HG03575 (cell line): ENCODE measurements around the gene ANKRD33B.
"Not testable (repeated sequence)": the region's sequence is repeated elsewhere in the genome, so short reads cannot be mapped to it uniquely, and the experiment has no call there.

Experiments used
- ATAC-seq: cut with Tn5 transposase; IDR thresholded peaks from one replicate; pipeline ENCODE4 v1.9.1; 2021; ENCODE audit not compliant: unreplicated experiment, insufficient number of reproducible peaks, low FRiP score; ENCODE audit errors: extremely low read depth

ANKRD33B gene

GRCh38 chr5:10574879-10575278, 11.0 kb downstream of the ANKRD33B start:
- not testable (repeated sequence) for ATAC-seq

GRCh38 chr5:10576121-10576789, 12.4 kb downstream of the ANKRD33B start:
- no peak for ATAC-seq

- ATAC-seq = no peak
Measured at GRCh38 chr5:10576790-10577189, 12.9 kb downstream of the ANKRD33B start.

GRCh38 chr5:10577371-10578292, 13.8 kb downstream of the ANKRD33B start:
- ATAC-seq = no peak

- ATAC-seq = no peak
Measured at GRCh38 chr5:10578293-10578665, 14.4 kb downstream of the ANKRD33B start.

- no peak for ATAC-seq
Measured at GRCh38 chr5:10578869-10579268, 15.0 kb downstream of the ANKRD33B start.

GRCh38 chr5:10579536-10580521, 16.0 kb downstream of the ANKRD33B start:
- ATAC-seq = peak; percentile 52

GRCh38 chr5:10580531-10581423, 16.9 kb downstream of the ANKRD33B start:
- no peak for ATAC-seq

- no peak for ATAC-seq
Measured at GRCh38 chr5:10581424-10581748, 17.5 kb downstream of the ANKRD33B start.

GRCh38 chr5:10581867-10582511, 18.1 kb downstream of the ANKRD33B start:
- ATAC-seq = no peak

- no peak for ATAC-seq
Measured at GRCh38 chr5:10582512-10582897, 18.6 kb downstream of the ANKRD33B start.

- no peak for ATAC-seq
Measured at GRCh38 chr5:10583663-10584572, 20.0 kb downstream of the ANKRD33B start.

GRCh38 chr5:10584714-10585517, 21.0 kb downstream of the ANKRD33B start:
- no peak for ATAC-seq

GRCh38 chr5:10585518-10585915, 21.6 kb downstream of the ANKRD33B start:
- ATAC-seq = no peak

GRCh38 chr5:10586008-10586407, 22.1 kb downstream of the ANKRD33B start:
- no peak for ATAC-seq

- no peak for ATAC-seq
Measured at GRCh38 chr5:10586555-10586954, 22.7 kb downstream of the ANKRD33B start.
